ENCODE data around the gene INSYN2A.

The INSYN2A gene

GRCh38 chr10:127186813-127187212 is 9.6 kb downstream of the INSYN2A start:
- Mint-ChIP-seq H3K27ac (no peak overlapping the region), H3K9me3 (no peaks in the 10 kb centered on the region), H3K4me1 (no peaks in the 10 kb centered on the region), H3K36me3 (ENCODE audit: low read depth) (peaks cover 20% of the 10 kb centered on the region), H3K4me3 (no peak overlapping the region), H3K27me3 (ENCODE audit: low read depth, poor library complexity) (peaks cover 17% of the 10 kb centered on the region)
- no peak for TF ChIP-seq CTCF (IDR thresholded peaks at IDR 0.05)
- DNase-seq = no peak

- Mint-ChIP-seq H3K27me3 (ENCODE audit: low read depth, poor library complexity) (peaks cover 5% of the 10 kb centered on the region), H3K27ac (no peak overlapping the region), H3K4me3 (no peak overlapping the region), H3K4me1 (no peaks in the 10 kb centered on the region), H3K36me3 (ENCODE audit: low read depth) (peaks cover 20% of the 10 kb centered on the region), H3K9me3 (no peaks in the 10 kb centered on the region)
- no peak for DNase-seq
- no peak for TF ChIP-seq CTCF (IDR thresholded peaks at IDR 0.05)
Observed at GRCh38 chr10:127184582-127184981, 11.8 kb downstream of the INSYN2A start.

GRCh38 chr10:127182161-127182560 is 14.2 kb downstream of the INSYN2A start:
- H3K36me3 Mint-ChIP-seq (ENCODE audit: low read depth) = peaks cover 20% of the 10 kb centered on the region

GRCh38 chr10:127179612-127180250 is 16.7 kb downstream of the INSYN2A start:
- DNase-seq = no peak
- Mint-ChIP-seq H3K27ac (no peak overlapping the region), H3K9me3 (no peaks in the 10 kb centered on the region), H3K4me1 (no peaks in the 10 kb centered on the region), H3K27me3 (ENCODE audit: low read depth, poor library complexity) (peaks cover 5% of the 10 kb centered on the region), H3K4me3 (no peak overlapping the region), H3K36me3 (ENCODE audit: low read depth) (peaks cover 9% of the 10 kb centered on the region)
- TF ChIP-seq CTCF (IDR thresholded peaks at IDR 0.05) = no peak

More at GRCh38 chr10:127182161-127182560, 14.2 kb downstream of the INSYN2A start:
- no peak for DNase-seq
- Mint-ChIP-seq H3K9me3 (no peaks in the 10 kb centered on the region), H3K27ac (no peak overlapping the region), H3K4me3 (no peak overlapping the region), H3K27me3 (ENCODE audit: low read depth, poor library complexity) (peaks cover 5% of the 10 kb centered on the region), H3K4me1 (no peaks in the 10 kb centered on the region)
- TF ChIP-seq CTCF (IDR thresholded peaks at IDR 0.05) = no peak

- H3K27me3 Mint-ChIP-seq (ENCODE audit: low read depth, poor library complexity) = peaks cover 6% of the 10 kb centered on the region
- DNase-seq = no peak
- no peak overlapping the region for H3K27ac Mint-ChIP-seq
- no peak for TF ChIP-seq CTCF (IDR thresholded peaks at IDR 0.05)
- H3K36me3 Mint-ChIP-seq (ENCODE audit: low read depth) = no peaks in the 10 kb centered on the region
- no peak overlapping the region for H3K4me3 Mint-ChIP-seq
- no peaks in the 10 kb centered on the region for H3K9me3 Mint-ChIP-seq
- no peaks in the 10 kb centered on the region for H3K4me1 Mint-ChIP-seq
Observed at GRCh38 chr10:127176649-127177048, 19.7 kb downstream of the INSYN2A start.
